ENCODE measurements around the gene DTWD1.

GRCh38 chr15:49688135-49688790 is 67.4 kb downstream of the DTWD1 start:
- TF ChIP-seq CTCF (IDR thresholded peaks at IDR 0.05) (no peak), POLR2AphosphoS5 (IDR thresholded peaks at IDR 0.05) (no peak)

All from prostate gland (tissue), 2 donors.